GM23338 (cell line): ENCODE measurements around the gene UGGT2. TPM values are rescaled to one million over a fixed set of nuclear protein-coding genes. Genes with fewer than 3 reads are reported as not detected.

Source experiments
- ATAC-seq: fragments of 200-7000 bp; cut with Tn5 transposase; 3 replicates; pipeline ENCODE4 v1.9.1; 2020
- DNase-seq: peaks from one replicate; pipeline ENCODE4 v3.0.0-alpha.2; 2015; ENCODE audit warnings: low spot score
- H2AFZ ChIP-seq: fragments of 200-600 bp; sonication (generic); 2 replicates; pipeline ENCODE4 v1.8.0; 2016; ENCODE audit warnings: antibody characterized with exemption, mild to moderate bottlenecking, moderate library complexity
- H3F3A ChIP-seq: fragments of 200-600 bp; sonication (generic); replicated peaks from 2 replicates; pipeline ENCODE4 v1.8.0; 2017; ENCODE audit warnings: antibody characterized with exemption, mixed run types, low read depth
- H3K27ac ChIP-seq: fragments of 200-600 bp; sonication (generic); 2 replicates; pipeline ENCODE4 v1.6.1; 2016; ENCODE audit warnings: low read depth
- H3K27me3 ChIP-seq: fragments of 200-600 bp; sonication (generic); 2 replicates; pipeline ENCODE4 v1.8.0; 2016; ENCODE audit warnings: mild to moderate bottlenecking, mixed run types, moderate library complexity; ENCODE audit not compliant: insufficient read depth
- H3K36me3 ChIP-seq: fragments of 200-600 bp; sonication (generic); 2 replicates; pipeline ENCODE4 v1.8.0; 2016; ENCODE audit warnings: mild to moderate bottlenecking; ENCODE audit not compliant: insufficient read depth
- H3K4me1 ChIP-seq: fragments of 200-600 bp; sonication (generic); 2 replicates; pipeline ENCODE4 v1.8.0; 2016; ENCODE audit warnings: mild to moderate bottlenecking, moderate library complexity; ENCODE audit not compliant: insufficient read depth
- H3K4me2 ChIP-seq: fragments of 200-600 bp; sonication (generic); 2 replicates; pipeline ENCODE4 v1.7.1; 2017; ENCODE audit warnings: mixed run types
- H3K4me3 ChIP-seq: fragments of 200-600 bp; sonication (generic); 2 replicates; pipeline ENCODE4 v1.6.1; 2016; ENCODE audit warnings: mixed run types
- H3K79me2 ChIP-seq: fragments of 200-600 bp; sonication (generic); replicated peaks from 2 replicates; pipeline ENCODE4 v1.8.0; 2017; ENCODE audit warnings: mild to moderate bottlenecking; ENCODE audit not compliant: insufficient read depth
- H3K9me2 ChIP-seq: fragments of 200-600 bp; sonication (generic); 2 replicates; pipeline ENCODE4 v1.8.0; 2017; ENCODE audit not compliant: insufficient read depth
- H4K20me1 ChIP-seq: fragments of 200-600 bp; sonication (generic); replicated peaks from 2 replicates; pipeline ENCODE4 v1.8.0; 2017; ENCODE audit warnings: mild to moderate bottlenecking; ENCODE audit not compliant: insufficient read depth
- H3K27ac Mint-ChIP-seq: 2 replicates; pipeline ENCODE4 v1.8.0; 2020; ENCODE audit warnings: inconsistent platforms, mild to moderate bottlenecking, moderate library complexity, mixed read lengths
- H3K27me3 Mint-ChIP-seq: 3 replicates; pipeline ENCODE4 v1.8.0; 2022; ENCODE audit warnings: low read depth, mild to moderate bottlenecking, moderate library complexity, mixed read lengths, inconsistent platforms; ENCODE audit not compliant: insufficient read depth, poor library complexity
- H3K36me3 Mint-ChIP-seq: 3 replicates; pipeline ENCODE4 v1.8.0; 2021; ENCODE audit warnings: low read depth, mild to moderate bottlenecking, inconsistent platforms, moderate library complexity, mixed read lengths
- H3K4me1 Mint-ChIP-seq: 3 replicates; pipeline ENCODE4 v1.8.0; 2020; ENCODE audit warnings: mild to moderate bottlenecking, inconsistent platforms, mixed read lengths
- H3K4me3 Mint-ChIP-seq: 3 replicates; pipeline ENCODE4 v1.8.0; 2021; ENCODE audit warnings: moderate library complexity, mild to moderate bottlenecking, inconsistent platforms, mixed read lengths
- H3K9me3 Mint-ChIP-seq: 3 replicates; pipeline ENCODE4 v1.8.0; 2020; ENCODE audit warnings: moderate library complexity, mild to moderate bottlenecking, inconsistent platforms, mixed read lengths
- CTCF ChIP-seq, 2 experiments: fragments of 200-600 bp in 1 of 2; sonication (generic) in 1 of 2; conservative IDR thresholded peaks; 2 replicates each; pipeline versions ENCODE4 v1.5.1 to v1.6.1; 2016 to 2017; ENCODE audit warnings: antibody characterized with exemption in 2 of 2, low read depth in 2 of 2, mild to moderate bottlenecking in 2 of 2, moderate library complexity in 1 of 2
- EZH2 ChIP-seq: fragments of 200-600 bp; sonication (generic); IDR thresholded peaks from one replicate; pipeline ENCODE4 v1.8.0; 2017; ENCODE audit warnings: antibody characterized with exemption, mild to moderate bottlenecking, low read depth; ENCODE audit not compliant: unreplicated experiment
- EZH2phosphoT487 ChIP-seq: fragments of 200-600 bp; sonication (generic); IDR thresholded peaks from one replicate; pipeline ENCODE4 v1.8.1; 2018; ENCODE audit warnings: antibody characterized with exemption; ENCODE audit not compliant: unreplicated experiment
- POLR2AphosphoS5 ChIP-seq: IDR thresholded peaks from 2 replicates; pipeline ENCODE4 v1.6.1; 2016; ENCODE audit warnings: antibody characterized with exemption, low read depth
- ZNF114 ChIP-seq: fragments of 250-450 bp; sonication (Bioruptor Pico); IDR thresholded peaks from 2 replicates; pipeline ENCODE4 v1.5.0; 2020; ENCODE audit warnings: mild to moderate bottlenecking, moderate library complexity
- polyA plus RNA-seq: library from polyadenylated mRNA; unstranded; fragments of >200 nt; fragmentation: Nextera tagmentation; extraction: Ambion mirVana; gene quantifications from 2 replicates; pipeline ENCODE4 v1.2.1, GENCODE V29; 2016
- total RNA-seq: library from RNA; depleted of rRNA; stranded (reverse); fragments of >200 nt; shearing (Covaris generic); gene quantifications from 2 replicates; pipeline ENCODE4 v1.2.3, GENCODE V29; 2014

The UGGT2 gene
- total and polyA plus RNA-seq, 2 experiments from 2014 or later: 44.0 to 60.5 TPM

DNA sequence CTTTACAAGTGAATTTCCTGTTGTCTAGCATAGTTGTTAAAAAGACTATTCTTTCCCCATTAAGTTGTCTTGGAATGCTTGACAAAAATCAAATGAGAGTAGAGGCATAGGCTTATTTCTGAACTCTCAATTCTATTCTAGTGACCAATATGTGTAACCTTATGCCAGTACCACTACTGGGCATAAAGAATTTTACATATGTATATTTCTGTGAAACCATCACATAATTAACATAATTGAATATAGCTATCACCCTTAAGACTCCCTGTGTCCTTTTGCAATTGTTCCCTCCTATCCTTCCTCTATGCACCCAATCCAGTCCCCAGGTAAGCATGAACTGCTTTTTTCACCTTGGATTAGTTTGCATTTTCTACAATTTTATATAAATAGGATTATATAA, 211.3 kb downstream of the UGGT2 start:
- H3K36me3 Mint-ChIP-seq: peaks cover 63% of the 10 kb centered on the region
- Histone ChIP-seq H3K36me3 (peaks cover 4% of the 10 kb centered on the region; the same call in 1 of the 2 replicates), H3K4me1 (no peaks in the 10 kb centered on the region), H3K4me3 (no peak overlapping the region), H3K27me3 (no peaks in the 10 kb centered on the region), H3K9me2 (no peaks in the 10 kb centered on the region; the same call in 1 of the 2 replicates), H3K27ac (no peak overlapping the region), H3F3A (no peaks in the 10 kb centered on the region), H4K20me1 (no peaks in the 10 kb centered on the region), H2AFZ (no peak overlapping the region), H3K79me2 (no peaks in the 10 kb centered on the region), H3K4me2 (no peak overlapping the region)
- no peak for ATAC-seq
- no peak for TF ChIP-seq CTCF (conservative IDR thresholded peaks at IDR 0.05; ENCODE audit: low read depth in 2 of 2)
- TF ChIP-seq EZH2phosphoT487: no peak
- no peak for TF ChIP-seq EZH2
- no peaks in the 10 kb centered on the region for H3K4me1 Mint-ChIP-seq
- H3K27ac Mint-ChIP-seq: no peak overlapping the region
- no peak overlapping the region for H3K4me3 Mint-ChIP-seq
- DNase-seq: no peak
- H3K9me3 Mint-ChIP-seq: peaks cover 48% of the 10 kb centered on the region
- peaks cover 2% of the 10 kb centered on the region for H3K27me3 Mint-ChIP-seq

DNA sequence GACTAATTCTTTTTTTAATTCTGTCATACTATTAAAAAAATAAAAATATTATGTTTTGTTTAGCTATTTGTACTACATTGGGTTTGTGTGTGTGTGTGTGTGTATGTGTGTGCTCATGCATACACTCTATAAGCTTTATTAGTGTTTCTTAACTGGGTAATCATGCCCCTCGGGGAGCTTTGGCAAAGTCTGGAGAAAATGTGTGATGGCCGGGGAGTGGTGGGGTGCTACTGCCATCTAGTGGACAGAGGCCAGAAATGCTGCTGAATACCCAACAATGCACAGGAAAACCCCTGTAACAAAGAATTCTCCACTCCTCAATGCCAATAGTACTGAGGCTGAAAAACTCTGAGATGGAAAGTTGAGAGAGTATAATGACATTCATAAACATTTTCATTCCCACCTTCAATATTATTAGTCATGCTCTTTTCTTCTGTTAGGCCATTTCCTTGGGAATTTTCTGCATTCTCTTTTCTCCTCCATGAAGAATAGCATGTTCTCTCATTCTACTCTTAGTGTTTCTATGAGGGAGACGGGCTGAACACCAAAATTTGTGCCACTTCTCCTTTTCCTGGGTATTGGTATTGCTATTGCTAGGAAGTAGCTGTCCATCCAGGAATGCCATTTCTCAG, 219.0 kb downstream of the UGGT2 start:
- H4K20me1 ChIP-seq: no peaks in the 10 kb centered on the region
- H3K27ac Mint-ChIP-seq: no peak overlapping the region
- no peaks in the 10 kb centered on the region; the same call in 1 of the 2 replicates for H3K36me3 ChIP-seq
- H3K4me1 Mint-ChIP-seq: peaks cover 3% of the 10 kb centered on the region; the same call in 2 of the 3 replicates
- DNase-seq (peak; percentile 67), ATAC-seq (peak; percentile 80)
- peaks cover 29% of the 10 kb centered on the region for H3K9me3 Mint-ChIP-seq
- no peak overlapping the region for H3K4me2 ChIP-seq
- H3K27me3 ChIP-seq: no peaks in the 10 kb centered on the region
- no peaks in the 10 kb centered on the region for H3F3A ChIP-seq
- H3K36me3 Mint-ChIP-seq: peaks cover 42% of the 10 kb centered on the region
- H2AFZ ChIP-seq: no peak overlapping the region
- peaks cover 3% of the 10 kb centered on the region for H3K27me3 Mint-ChIP-seq
- H3K27ac ChIP-seq: no peak overlapping the region
- H3K4me1 ChIP-seq: 0 out of 2 replicates have a peak, but pooled peaks cover 2% of the 10 kb centered on the region
- no peaks in the 10 kb centered on the region for H3K9me2 ChIP-seq
- TF ChIP-seq ZNF114 (CRISPR knock-in tag): no peak
- peak; percentile 92 for TF ChIP-seq CTCF (conservative IDR thresholded peaks at IDR 0.05; ENCODE audit: low read depth in 2 of 2)
- H3K4me3 ChIP-seq: no peak overlapping the region
- H3K79me2 ChIP-seq: no peaks in the 10 kb centered on the region
- no peak overlapping the region for H3K4me3 Mint-ChIP-seq

DNA sequence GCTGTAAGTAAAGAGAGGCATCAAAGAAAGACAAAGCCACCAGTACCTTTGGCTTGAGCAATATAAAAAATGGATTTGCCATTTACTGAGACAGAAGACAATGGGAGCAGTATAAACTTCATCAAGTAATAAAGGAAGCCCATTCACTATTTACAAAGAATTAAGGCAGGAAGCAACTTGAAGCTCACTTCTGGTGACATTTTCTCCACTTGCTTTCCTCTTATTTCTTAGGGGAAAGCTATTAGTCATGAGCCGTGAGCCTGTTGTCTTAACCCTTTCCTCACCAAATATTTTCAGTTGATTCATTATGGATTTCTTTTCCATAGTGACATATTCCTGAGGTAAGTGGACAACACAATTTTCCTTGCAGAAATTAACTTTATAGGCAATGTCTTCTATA, 219.5 kb downstream of the UGGT2 start:
- Mint-ChIP-seq H3K9me3 (peaks cover 28% of the 10 kb centered on the region; the same call in 2 of the 3 replicates), H3K27me3 (peaks cover 3% of the 10 kb centered on the region), H3K36me3 (peaks cover 42% of the 10 kb centered on the region), H3K27ac (no peak overlapping the region), H3K4me3 (no peak overlapping the region), H3K4me1 (peaks cover 3% of the 10 kb centered on the region; the same call in 2 of the 3 replicates)
- Histone ChIP-seq H3K27ac (no peak overlapping the region), H3K79me2 (no peaks in the 10 kb centered on the region), H3K27me3 (no peaks in the 10 kb centered on the region), H4K20me1 (no peaks in the 10 kb centered on the region), H3F3A (no peaks in the 10 kb centered on the region), H3K36me3 (no peaks in the 10 kb centered on the region), H2AFZ (no peak overlapping the region), H3K9me2 (no peaks in the 10 kb centered on the region), H3K4me1 (0 out of 2 replicates have a peak, but pooled peaks cover 2% of the 10 kb centered on the region), H3K4me3 (no peak overlapping the region), H3K4me2 (no peak overlapping the region)
- no peak for ATAC-seq
- TF ChIP-seq EZH2phosphoT487 (no peak), POLR2AphosphoS5 (no peak)
- no peak for DNase-seq
